Mammary epithelial cell (primary cell): Measurements from ENCODE around the gene AQR.

ENCODE experiments used
- EZH2 ChIP-seq: IDR thresholded peaks from 2 replicates; pipeline ENCODE4 v1.6.1; 2012; ENCODE audit warnings: low read length, inconsistent platforms, borderline replicate concordance
- TF ChIP-seq, protein P1 (sequence below), 2 donors: IDR thresholded peaks in 1 of 2; conservative IDR thresholded peaks in 1 of 2; 2 replicates each; pipeline ENCODE4 v1.5.1; 2011 to 2012; ENCODE audit warnings: inconsistent platforms in 2 of 2, low read length in 2 of 2, mild to moderate bottlenecking in 2 of 2, control low read depth in 1 of 2, low read depth in 1 of 2; ENCODE audit not compliant: insufficient read depth in 1 of 2; ENCODE audit errors: extremely low read depth in 1 of 2

GRCh38 chr15:34886134-34886533 is 83.4 kb downstream of the AQR start:
- TF ChIP-seq, protein P1, sequence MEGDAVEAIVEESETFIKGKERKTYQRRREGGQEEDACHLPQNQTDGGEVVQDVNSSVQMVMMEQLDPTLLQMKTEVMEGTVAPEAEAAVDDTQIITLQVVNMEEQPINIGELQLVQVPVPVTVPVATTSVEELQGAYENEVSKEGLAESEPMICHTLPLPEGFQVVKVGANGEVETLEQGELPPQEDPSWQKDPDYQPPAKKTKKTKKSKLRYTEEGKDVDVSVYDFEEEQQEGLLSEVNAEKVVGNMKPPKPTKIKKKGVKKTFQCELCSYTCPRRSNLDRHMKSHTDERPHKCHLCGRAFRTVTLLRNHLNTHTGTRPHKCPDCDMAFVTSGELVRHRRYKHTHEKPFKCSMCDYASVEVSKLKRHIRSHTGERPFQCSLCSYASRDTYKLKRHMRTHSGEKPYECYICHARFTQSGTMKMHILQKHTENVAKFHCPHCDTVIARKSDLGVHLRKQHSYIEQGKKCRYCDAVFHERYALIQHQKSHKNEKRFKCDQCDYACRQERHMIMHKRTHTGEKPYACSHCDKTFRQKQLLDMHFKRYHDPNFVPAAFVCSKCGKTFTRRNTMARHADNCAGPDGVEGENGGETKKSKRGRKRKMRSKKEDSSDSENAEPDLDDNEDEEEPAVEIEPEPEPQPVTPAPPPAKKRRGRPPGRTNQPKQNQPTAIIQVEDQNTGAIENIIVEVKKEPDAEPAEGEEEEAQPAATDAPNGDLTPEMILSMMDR (conservative IDR thresholded peaks at IDR 0.05 in 1 of 2, IDR thresholded peaks at IDR 0.05 in 1 of 2; ENCODE audit: extremely low read depth in 1 of 2, insufficient read depth in 1 of 2, low read depth in 1 of 2, low read length in 2 of 2), result no peak
- TF ChIP-seq EZH2, result no peak
